Tracheal epithelial cell (primary cell): ENCODE measurements around the gene FBXO5. TPM values are rescaled to one million over a fixed set of nuclear protein-coding genes. Genes with fewer than 3 reads are reported as not detected.

Experiments
- total RNA-seq: library from RNA; depleted of rRNA; stranded (reverse); fragments of >200 nt; gene quantifications from 2 replicates; pipeline ENCODE4 v1.2.1, GENCODE V29; 2014

Gene FBXO5, protein sequence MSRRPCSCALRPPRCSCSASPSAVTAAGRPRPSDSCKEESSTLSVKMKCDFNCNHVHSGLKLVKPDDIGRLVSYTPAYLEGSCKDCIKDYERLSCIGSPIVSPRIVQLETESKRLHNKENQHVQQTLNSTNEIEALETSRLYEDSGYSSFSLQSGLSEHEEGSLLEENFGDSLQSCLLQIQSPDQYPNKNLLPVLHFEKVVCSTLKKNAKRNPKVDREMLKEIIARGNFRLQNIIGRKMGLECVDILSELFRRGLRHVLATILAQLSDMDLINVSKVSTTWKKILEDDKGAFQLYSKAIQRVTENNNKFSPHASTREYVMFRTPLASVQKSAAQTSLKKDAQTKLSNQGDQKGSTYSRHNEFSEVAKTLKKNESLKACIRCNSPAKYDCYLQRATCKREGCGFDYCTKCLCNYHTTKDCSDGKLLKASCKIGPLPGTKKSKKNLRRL
- 1.7 and 2.9 TPM in 2 replicates for total RNA-seq

GRCh38 chr6:152982904-152983636, at the start of gene FBXO5:
TSS of gene FBXO5 (minus strand) at chr6:152983041. CDS start at chr6:152982959, 82 bp downstream.

DNA sequence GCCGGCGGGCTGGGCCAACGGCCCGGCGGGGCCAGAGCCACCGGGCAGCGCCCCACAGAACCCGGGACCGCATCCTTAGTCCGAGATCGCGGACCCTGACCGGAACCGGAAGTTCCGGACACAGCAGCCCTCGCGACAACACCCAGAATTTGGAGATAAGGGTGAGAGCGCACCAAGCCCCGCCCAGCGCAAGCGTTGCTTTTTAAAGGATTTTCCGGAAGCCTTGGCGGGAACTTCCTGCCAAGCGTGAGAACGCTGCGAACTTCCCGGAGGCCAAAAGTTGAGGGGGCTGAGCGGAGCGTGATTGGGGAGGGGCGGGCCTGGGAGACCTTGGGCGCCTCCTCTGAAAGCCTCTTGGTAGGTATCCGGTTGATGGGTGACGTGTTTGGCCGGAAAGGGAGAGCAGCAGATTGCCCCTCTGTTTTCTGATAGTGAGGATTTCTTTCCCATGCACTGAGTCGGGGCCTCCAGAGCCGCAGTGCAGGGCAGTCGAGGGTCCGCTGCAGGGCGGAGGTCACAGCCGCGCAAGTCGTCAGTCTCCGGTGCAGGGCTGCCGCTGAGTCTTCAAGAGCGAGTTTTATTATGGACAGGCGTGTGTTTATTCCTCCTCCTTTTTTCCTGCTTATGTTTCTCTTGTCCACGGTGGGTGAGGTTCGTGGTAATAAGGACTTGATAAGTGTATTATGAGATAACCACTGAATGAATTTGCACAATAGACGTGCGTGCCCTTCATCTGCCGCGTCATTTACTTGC, 19.9 kb upstream of the FBXO5 start, which contains the start of gene MTRF1L:
Gene MTRF1L, minus strand, starts transcription at position 97 of the 753 bp plus-strand sequence. Its CDS starts 24 bp downstream, at position 73.

Other genes with a start within 250 kb of the FBXO5 start
- under 0.01 and 0.21 TPM in 2 replicates for gene VIP, start 232.2 kb downstream of the FBXO5 start, total RNA-seq
- 10.1 and 10.9 TPM in 2 replicates for gene MTRF1L, start 19.7 kb upstream of the FBXO5 start, total RNA-seq
- 3.4 and 3.6 TPM in 2 replicates for gene RGS17, start 148.2 kb upstream of the FBXO5 start, total RNA-seq